HG02798 (cell line): ENCODE results near the gene CABP7.

Experiments
- ATAC-seq: cut with Tn5 transposase; IDR thresholded peaks from one replicate; pipeline ENCODE4 v1.9.1; 2021; ENCODE audit warnings: mild to moderate bottlenecking; ENCODE audit not compliant: unreplicated experiment, poor library complexity

CABP7 gene

GRCh38 chr22:29718949-29719898 is 579 bp upstream of the CABP7 start:
- no peak for ATAC-seq

- ATAC-seq = no peak
Measured at GRCh38 chr22:29720811-29721323, 1.1 kb downstream of the CABP7 start.

- no peak for ATAC-seq
Measured at GRCh38 chr22:29722151-29722550, 2.3 kb downstream of the CABP7 start.

- ATAC-seq = no peak
Measured at GRCh38 chr22:29722587-29722986, 2.8 kb downstream of the CABP7 start.

GRCh38 chr22:29723766-29724165 is 4.0 kb downstream of the CABP7 start:
- ATAC-seq = no peak

- ATAC-seq = no peak
Measured at GRCh38 chr22:29724843-29725242, 5.0 kb downstream of the CABP7 start.

GRCh38 chr22:29726106-29726505 is 6.3 kb downstream of the CABP7 start:
- ATAC-seq = no peak

- ATAC-seq = no peak
Measured at GRCh38 chr22:29726512-29727130, 6.8 kb downstream of the CABP7 start.

GRCh38 chr22:29727131-29727523 is 7.3 kb downstream of the CABP7 start:
- no peak for ATAC-seq

GRCh38 chr22:29729161-29729560 is 9.4 kb downstream of the CABP7 start:
- ATAC-seq = no peak

GRCh38 chr22:29731058-29731850 is 11.5 kb downstream of the CABP7 start:
- no peak for ATAC-seq

GRCh38 chr22:29732883-29733282 is 13.1 kb downstream of the CABP7 start:
- ATAC-seq = no peak

GRCh38 chr22:29733362-29734201 is 13.8 kb downstream of the CABP7 start:
- no peak for ATAC-seq

GRCh38 chr22:29734406-29734805 is 14.6 kb downstream of the CABP7 start:
- no peak for ATAC-seq

GRCh38 chr22:29734838-29735237 is 15.0 kb downstream of the CABP7 start:
- no peak for ATAC-seq

GRCh38 chr22:29735416-29735815 is 15.6 kb downstream of the CABP7 start:
- ATAC-seq = no peak

GRCh38 chr22:29737251-29738117 is 17.7 kb downstream of the CABP7 start:
- no peak for ATAC-seq

GRCh38 chr22:29738118-29738815 is 18.5 kb downstream of the CABP7 start:
- ATAC-seq = no peak
